ENCODE measurements around the gene UBXN7.

- TF ChIP-seq POLR2A (IDR thresholded peaks at IDR 0.05), result no peak
- TF ChIP-seq, protein P1, sequence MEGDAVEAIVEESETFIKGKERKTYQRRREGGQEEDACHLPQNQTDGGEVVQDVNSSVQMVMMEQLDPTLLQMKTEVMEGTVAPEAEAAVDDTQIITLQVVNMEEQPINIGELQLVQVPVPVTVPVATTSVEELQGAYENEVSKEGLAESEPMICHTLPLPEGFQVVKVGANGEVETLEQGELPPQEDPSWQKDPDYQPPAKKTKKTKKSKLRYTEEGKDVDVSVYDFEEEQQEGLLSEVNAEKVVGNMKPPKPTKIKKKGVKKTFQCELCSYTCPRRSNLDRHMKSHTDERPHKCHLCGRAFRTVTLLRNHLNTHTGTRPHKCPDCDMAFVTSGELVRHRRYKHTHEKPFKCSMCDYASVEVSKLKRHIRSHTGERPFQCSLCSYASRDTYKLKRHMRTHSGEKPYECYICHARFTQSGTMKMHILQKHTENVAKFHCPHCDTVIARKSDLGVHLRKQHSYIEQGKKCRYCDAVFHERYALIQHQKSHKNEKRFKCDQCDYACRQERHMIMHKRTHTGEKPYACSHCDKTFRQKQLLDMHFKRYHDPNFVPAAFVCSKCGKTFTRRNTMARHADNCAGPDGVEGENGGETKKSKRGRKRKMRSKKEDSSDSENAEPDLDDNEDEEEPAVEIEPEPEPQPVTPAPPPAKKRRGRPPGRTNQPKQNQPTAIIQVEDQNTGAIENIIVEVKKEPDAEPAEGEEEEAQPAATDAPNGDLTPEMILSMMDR (IDR thresholded peaks at IDR 0.05), result no peak
These were observed 117.6 kb downstream of the UBXN7 start for GRCh38 chr3:196314597-196314996.
